B cell (primary cell): ENCODE results near the gene RPS4Y1. TPM values are rescaled to one million over a fixed set of nuclear protein-coding genes. Genes with fewer than 3 reads are reported as not detected.

Source experiments
- ATAC-seq: fragments of 200-7000 bp; cut with Tn5 transposase; one replicate; pipeline ENCODE4 v1.10.0; 2021; ENCODE audit warnings: low read depth, mild to moderate bottlenecking, moderate number of reproducible peaks, moderate library complexity
- CTCF ChIA-PET: fragments of 350-600 bp; sonication (Branson Sonifier 250); formaldehyde crosslinking; loops from one replicate; lab custom pipeline; 2021; ENCODE audit warnings: antibody characterized with exemption, inconsistent platforms; lab: Charles Lee
- POLR2A ChIA-PET: fragments of 350-600 bp; sonication (Branson Sonifier 250); formaldehyde crosslinking; loops from one replicate; lab custom pipeline; 2021; ENCODE audit warnings: antibody characterized with exemption; lab: Charles Lee
- DNase-seq: peaks from one replicate; pipeline ENCODE4 v3.0.0; 2013
- H2AFZ ChIP-seq: 2 replicates; pipeline ENCODE4 v1.6.1; 2012; ENCODE audit warnings: mild to moderate bottlenecking, low read depth, low read length; ENCODE audit not compliant: insufficient read depth, poor library complexity, severe bottlenecking
- H3K27ac ChIP-seq, 2 donors: 1 replicate in 1 of 2; 2 replicates in 1 of 2; pipeline ENCODE4 v1.5.1; 2012 to 2013; ENCODE audit warnings: low read length in 2 of 2, mild to moderate bottlenecking in 2 of 2, moderate library complexity in 1 of 2
- H3K27me3 ChIP-seq, 4 experiments: fragments of 200-600 bp in 1 of 4; sonication (generic) in 1 of 4; replicated peaks in 1 of 4; 1 replicate in 2 of 4; 2 replicates in 2 of 4; pipeline versions ENCODE4 v1.6.1 to v1.7.0; 2013 to 2016; ENCODE audit warnings: low read length in 3 of 4, mild to moderate bottlenecking in 2 of 4, mixed read lengths in 1 of 4, moderate library complexity in 1 of 4; ENCODE audit not compliant: insufficient read depth in 4 of 4, control insufficient read depth in 3 of 4; ENCODE audit errors: control extremely low read depth in 1 of 4
- H3K36me3 ChIP-seq, 2 experiments: replicated peaks in 1 of 2; 1 replicate in 1 of 2; 2 replicates in 1 of 2; pipeline versions ENCODE4 v1.6.1 to v1.7.1; 2013; ENCODE audit warnings: low read length in 1 of 2; ENCODE audit not compliant: insufficient read depth in 2 of 2, control insufficient read depth in 1 of 2; ENCODE audit errors: control extremely low read depth in 1 of 2, extremely low read depth in 1 of 2
- H3K4me1 ChIP-seq, 2 donors: fragments of 200-600 bp in 1 of 2; sonication (generic) in 1 of 2; 1 replicate in 1 of 2; 2 replicates in 1 of 2; pipeline versions ENCODE4 v1.5.1 to v1.6.1; 2013 to 2017; ENCODE audit warnings: low read length in 2 of 2; ENCODE audit not compliant: control insufficient read depth in 2 of 2, insufficient read depth in 2 of 2
- H3K4me2 ChIP-seq: replicated peaks from 2 replicates; pipeline ENCODE3; 2012; ENCODE audit warnings: mild to moderate bottlenecking, low read depth, low read length; ENCODE audit not compliant: poor library complexity, severe bottlenecking
- H3K4me3 ChIP-seq, 5 experiments: fragments of 200-600 bp in 1 of 5; sonication (generic) in 1 of 5; 1 replicate in 3 of 5; 2 replicates in 2 of 5; pipeline versions ENCODE4 v1.5.1 to v1.7.0; 2011 to 2016; ENCODE audit warnings: low read length in 4 of 5, mild to moderate bottlenecking in 4 of 5, low read depth in 2 of 5, control low read depth in 1 of 5, moderate library complexity in 1 of 5; ENCODE audit not compliant: insufficient read depth in 1 of 5; ENCODE audit errors: control extremely low read depth in 1 of 5, extremely low read depth in 1 of 5
- H3K79me2 ChIP-seq: fragments of 200-600 bp; sonication (generic); one replicate; pipeline ENCODE4 v1.6.0; 2016; ENCODE audit warnings: low read length; ENCODE audit not compliant: control insufficient read depth, insufficient read depth
- H3K9ac ChIP-seq: fragments of 200-600 bp; sonication (generic); 2 replicates; pipeline ENCODE4 v1.6.1; 2017; ENCODE audit warnings: mild to moderate bottlenecking, low read length, moderate library complexity
- H3K9me3 ChIP-seq, 3 donors: one replicate each; pipeline versions ENCODE4 v1.6.1 to v1.7.1; 2013; ENCODE audit warnings: low read length in 2 of 3; ENCODE audit not compliant: control insufficient read depth in 2 of 3, insufficient read depth in 1 of 3; ENCODE audit errors: control extremely low read depth in 1 of 3
- H4K20me1 ChIP-seq: 2 replicates; pipeline ENCODE4 v1.6.0; 2012; ENCODE audit warnings: mild to moderate bottlenecking, low read length; ENCODE audit not compliant: insufficient read depth, control insufficient read depth, poor library complexity, severe bottlenecking
- H3K27ac Mint-ChIP-seq: one replicate; pipeline ENCODE4 v1.8.0; 2021; ENCODE audit warnings: mixed read lengths
- H3K27me3 Mint-ChIP-seq: one replicate; pipeline ENCODE4 v1.8.0; 2021; ENCODE audit warnings: mixed read lengths
- H3K4me1 Mint-ChIP-seq: one replicate; pipeline ENCODE4 v1.8.0; 2021; ENCODE audit warnings: mixed read lengths
- H3K4me3 Mint-ChIP-seq: one replicate; pipeline ENCODE4 v1.8.0; 2021; ENCODE audit warnings: mixed read lengths
- H3K9me3 Mint-ChIP-seq: one replicate; pipeline ENCODE4 v1.8.0; 2022; ENCODE audit warnings: mixed read lengths; ENCODE audit not compliant: insufficient read depth
- EZH2 ChIP-seq: IDR thresholded peaks from 2 replicates; pipeline ENCODE4 v1.6.1; 2012; ENCODE audit warnings: borderline replicate concordance, low read depth, mild to moderate bottlenecking, moderate library complexity, low read length; ENCODE audit not compliant: insufficient read depth, poor library complexity, severe bottlenecking
- WGBS: methylation state at CpG from one replicate; pipeline ENCODE4 v1.1.5; 2013; ENCODE audit warnings: missing lambda C conversion rate; ENCODE audit not compliant: insufficient coverage; 5-methylcytosine and 5-hydroxymethylcytosine counted together
- intact Hi-C: fragments of 100-400 bp; cut with micrococcal nuclease; formaldehyde crosslinking; loops from one replicate; pipeline ENCODE4 v1.10.0; 2022
- polyA plus RNA-seq: library from polyadenylated mRNA; depleted of rRNA; stranded (reverse); fragments of >200 nt; gene quantifications from 2 replicates; pipeline ENCODE4 v1.2.3, GENCODE V29; 2012
- total RNA-seq, 2 donors: library from RNA; stranded (reverse); fragments of 120-200 nt in 1 of 2; gene quantifications; 1 replicate in 1 of 2; 2 replicates in 1 of 2; pipeline versions ENCODE4 v1.2.3 to v1.2.4, GENCODE V29; 2013 to 2022
- TF ChIP-seq, protein P1 (sequence below): fragments of 200-600 bp; IDR thresholded peaks from one replicate; pipeline ENCODE4 v1.8.0; 2022; ENCODE audit warnings: antibody characterized with exemption, mild to moderate bottlenecking

Gene RPS4Y1
- total and polyA plus RNA-seq, 2 donors (not counting 1 experiment from before 2014, with no cell fraction given): 304 TPM; not detected in 1

DNA sequence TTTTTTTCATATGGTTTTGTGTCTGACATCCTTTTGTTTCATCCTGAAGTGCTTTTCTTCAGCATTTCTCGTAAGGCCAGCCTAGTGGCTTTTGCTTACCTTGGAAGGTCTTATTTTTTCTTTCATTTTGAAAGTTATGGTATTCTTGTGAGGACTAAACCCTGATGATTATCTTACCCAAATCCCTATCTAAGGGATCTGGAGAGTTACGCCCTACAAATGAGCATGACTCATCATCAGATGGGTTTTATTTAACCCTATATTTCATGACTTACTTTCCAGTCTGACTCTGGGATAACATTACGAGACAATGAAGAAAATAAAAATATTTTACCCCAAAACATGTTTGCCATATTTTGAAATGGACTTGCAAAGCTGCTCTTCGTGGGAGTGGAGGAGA, 18.4 kb downstream of the RPS4Y1 start:
- no peak overlapping the region for H3K4me3 ChIP-seq
- no peak overlapping the region for H3K4me2 ChIP-seq
- H3K27ac ChIP-seq: no peak overlapping the region
- intact Hi-C loops: no loop called here
- H2AFZ ChIP-seq: no peak overlapping the region
- no peak overlapping the region for H3K4me3 Mint-ChIP-seq
- H3K27ac Mint-ChIP-seq: no peak overlapping the region
- H3K79me2 ChIP-seq: no peaks in the 10 kb centered on the region
- no peak for DNase-seq
- no peaks in the 10 kb centered on the region for H4K20me1 ChIP-seq
- H3K36me3 ChIP-seq: peaks cover 0 to 62% of the 10 kb centered on the region in 2 experiments
- TF ChIP-seq EZH2: no peak
- TF ChIP-seq, protein P1, sequence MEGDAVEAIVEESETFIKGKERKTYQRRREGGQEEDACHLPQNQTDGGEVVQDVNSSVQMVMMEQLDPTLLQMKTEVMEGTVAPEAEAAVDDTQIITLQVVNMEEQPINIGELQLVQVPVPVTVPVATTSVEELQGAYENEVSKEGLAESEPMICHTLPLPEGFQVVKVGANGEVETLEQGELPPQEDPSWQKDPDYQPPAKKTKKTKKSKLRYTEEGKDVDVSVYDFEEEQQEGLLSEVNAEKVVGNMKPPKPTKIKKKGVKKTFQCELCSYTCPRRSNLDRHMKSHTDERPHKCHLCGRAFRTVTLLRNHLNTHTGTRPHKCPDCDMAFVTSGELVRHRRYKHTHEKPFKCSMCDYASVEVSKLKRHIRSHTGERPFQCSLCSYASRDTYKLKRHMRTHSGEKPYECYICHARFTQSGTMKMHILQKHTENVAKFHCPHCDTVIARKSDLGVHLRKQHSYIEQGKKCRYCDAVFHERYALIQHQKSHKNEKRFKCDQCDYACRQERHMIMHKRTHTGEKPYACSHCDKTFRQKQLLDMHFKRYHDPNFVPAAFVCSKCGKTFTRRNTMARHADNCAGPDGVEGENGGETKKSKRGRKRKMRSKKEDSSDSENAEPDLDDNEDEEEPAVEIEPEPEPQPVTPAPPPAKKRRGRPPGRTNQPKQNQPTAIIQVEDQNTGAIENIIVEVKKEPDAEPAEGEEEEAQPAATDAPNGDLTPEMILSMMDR: no peak
- peaks cover 15% of the 10 kb centered on the region for H3K4me1 Mint-ChIP-seq
- H3K9ac ChIP-seq: no peak overlapping the region
- POLR2A ChIA-PET: no interaction called here
- no peaks in the 10 kb centered on the region for H3K9me3 ChIP-seq
- no peaks in the 10 kb centered on the region for H3K27me3 Mint-ChIP-seq
- no CpG with 5 or more reads among the region's 4 CpGs for WGBS
- CTCF ChIA-PET: no interaction called here
- ATAC-seq: no peak
- H3K27me3 ChIP-seq: no peaks in the 10 kb centered on the region
- H3K4me1 ChIP-seq: no peaks in the 10 kb centered on the region
- H3K9me3 Mint-ChIP-seq: no peaks in the 10 kb centered on the region

DNA sequence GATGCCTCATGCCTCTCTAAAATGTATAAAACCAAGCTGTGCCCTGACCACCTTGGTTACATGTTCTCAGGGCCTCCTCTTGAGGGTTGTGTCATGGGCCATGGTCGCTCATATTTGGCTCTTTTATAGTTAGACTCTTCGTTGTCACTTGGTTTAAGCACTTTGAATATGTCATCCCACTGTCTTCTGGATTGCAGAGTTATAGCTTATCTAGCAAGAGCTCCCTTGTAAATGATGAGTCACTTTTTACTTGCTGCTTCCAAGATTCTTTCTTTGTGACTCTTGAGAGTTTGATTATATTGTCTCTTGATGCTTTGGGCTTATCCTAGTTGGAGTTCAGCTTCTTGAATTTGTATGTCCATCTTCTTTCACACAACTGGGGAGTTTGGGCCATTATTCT, 19.1 kb downstream of the RPS4Y1 start:
- no peak overlapping the region for H2AFZ ChIP-seq
- no peak overlapping the region for H3K4me2 ChIP-seq
- no peak overlapping the region for H3K27ac ChIP-seq
- no peaks in the 10 kb centered on the region for H3K79me2 ChIP-seq
- no peaks in the 10 kb centered on the region for H3K9me3 ChIP-seq
- POLR2A ChIA-PET: no interaction called here
- no peaks in the 10 kb centered on the region for H4K20me1 ChIP-seq
- Mint-ChIP-seq H3K27ac (no peak overlapping the region), H3K27me3 (no peaks in the 10 kb centered on the region), H3K4me3 (no peak overlapping the region), H3K9me3 (no peaks in the 10 kb centered on the region), H3K4me1 (peaks cover 15% of the 10 kb centered on the region)
- ATAC-seq (no peak), DNase-seq (no peak)
- H3K9ac ChIP-seq: no peak overlapping the region
- CTCF ChIA-PET: no interaction called here
- TF ChIP-seq, protein P1: no peak
- no peak for TF ChIP-seq EZH2
- H3K4me1 ChIP-seq: no peaks in the 10 kb centered on the region
- intact Hi-C loops: no loop called here
- WGBS: 92% methylated on average over 2 of the region's 2 CpGs
- H3K4me3 ChIP-seq: no peak overlapping the region
- peaks cover 0 to 55% of the 10 kb centered on the region in 2 experiments for H3K36me3 ChIP-seq
- H3K27me3 ChIP-seq: no peaks in the 10 kb centered on the region
